ENCODE data around the gene TAC3.
A peak's percentile ranks its signal among the peaks of the same experiment; 100 is the strongest.
"Not testable (repeated sequence)": the region's sequence is repeated elsewhere in the genome, so short reads cannot be mapped to it uniquely, and the experiment has no call there.

TAC3 gene

GRCh38 chr12:57031789-57032188 lies 15.5 kb upstream of the TAC3 start:
- no peak for DNase-seq

DNA sequence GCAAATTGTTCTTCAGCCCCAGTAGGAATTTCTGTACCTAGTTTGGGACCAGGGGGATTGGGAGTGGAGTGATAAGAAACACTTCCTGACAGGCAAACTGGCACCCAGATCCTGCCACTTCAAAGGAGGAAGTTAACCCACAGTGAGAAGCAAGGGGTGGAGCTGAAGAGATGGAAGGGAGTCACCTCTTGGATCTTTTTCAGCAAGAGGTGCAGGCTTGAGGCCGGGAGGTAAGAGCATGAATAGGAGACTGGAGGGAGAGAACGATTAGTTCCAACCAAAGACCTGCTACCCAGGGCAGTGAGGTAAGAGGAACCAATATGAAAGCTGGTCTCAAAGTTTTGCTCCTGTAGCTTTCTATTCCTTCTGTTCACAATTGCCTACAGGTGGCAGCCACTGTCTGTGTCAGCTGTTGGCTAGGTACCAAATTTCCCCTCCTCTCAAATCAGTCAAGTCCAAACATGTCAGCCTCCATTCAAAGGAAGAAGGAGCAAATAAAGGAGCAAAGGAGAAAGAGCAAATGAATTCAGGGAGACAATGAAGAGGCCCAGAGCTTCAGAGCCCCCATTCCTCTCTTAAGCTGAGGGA lies 14.9 kb upstream of the TAC3 start:
- no peak for DNase-seq

GRCh38 chr12:57029457-57029856 lies 13.1 kb upstream of the TAC3 start:
- DNase-seq = no peak

DNA sequence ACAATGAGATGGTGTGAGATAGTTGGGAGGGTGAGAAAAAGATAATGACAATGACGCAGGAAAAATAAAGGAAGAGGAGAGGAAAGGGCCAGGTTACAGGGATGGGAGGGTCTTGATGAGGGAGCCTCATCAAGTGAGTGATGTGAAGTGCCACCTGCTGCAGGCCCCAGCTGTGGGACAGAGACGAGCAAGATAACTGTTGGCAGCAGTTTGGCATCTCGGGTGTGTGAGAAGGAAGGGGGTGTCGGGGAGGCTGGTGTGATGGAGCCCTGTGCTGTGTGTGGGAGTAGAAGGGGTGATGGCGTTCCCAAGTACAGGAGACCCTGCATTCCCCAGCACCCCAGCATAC lies 11.4 kb upstream of the TAC3 start:
- DNase-seq = no peak

DNA sequence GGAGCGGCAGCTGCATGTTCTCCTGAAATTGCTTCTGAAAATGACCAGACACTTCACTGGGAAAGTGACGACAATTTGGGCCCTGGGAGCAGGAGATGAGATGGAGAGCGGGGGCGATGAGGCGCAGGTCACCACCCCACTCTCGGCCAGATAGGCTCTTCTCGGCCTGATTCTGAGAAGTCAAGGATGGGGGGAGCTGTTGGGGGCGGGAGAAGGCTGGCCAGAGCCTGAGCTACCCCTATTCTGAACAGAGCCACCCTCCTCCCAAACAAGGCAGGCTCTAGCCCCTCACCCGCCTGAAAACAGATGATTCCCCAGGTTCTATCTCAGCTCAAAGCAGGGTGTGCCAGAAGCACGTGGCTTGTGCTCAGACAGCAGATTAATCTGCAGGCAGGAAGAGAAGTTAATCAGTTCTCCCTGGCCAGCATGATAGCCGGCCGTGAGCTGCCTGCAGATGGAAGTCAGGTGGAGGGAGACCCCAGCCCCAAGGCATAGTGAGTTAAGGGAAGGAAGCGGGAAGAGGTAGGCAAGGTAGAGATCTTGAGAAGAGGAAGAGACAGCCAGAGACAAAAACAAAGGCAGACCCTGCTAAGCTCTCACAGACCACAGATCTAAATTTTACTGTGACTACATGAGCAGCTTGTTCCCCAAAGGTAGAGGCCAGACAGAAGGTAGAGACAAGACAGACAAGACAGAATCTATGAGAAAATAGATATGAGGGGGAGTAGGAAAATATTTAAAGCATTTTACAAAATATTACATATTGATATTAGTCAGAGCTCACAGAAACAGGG lies 10.9 kb upstream of the TAC3 start:
- peak in 1 of 2 experiments; percentile 23 for DNase-seq

DNA sequence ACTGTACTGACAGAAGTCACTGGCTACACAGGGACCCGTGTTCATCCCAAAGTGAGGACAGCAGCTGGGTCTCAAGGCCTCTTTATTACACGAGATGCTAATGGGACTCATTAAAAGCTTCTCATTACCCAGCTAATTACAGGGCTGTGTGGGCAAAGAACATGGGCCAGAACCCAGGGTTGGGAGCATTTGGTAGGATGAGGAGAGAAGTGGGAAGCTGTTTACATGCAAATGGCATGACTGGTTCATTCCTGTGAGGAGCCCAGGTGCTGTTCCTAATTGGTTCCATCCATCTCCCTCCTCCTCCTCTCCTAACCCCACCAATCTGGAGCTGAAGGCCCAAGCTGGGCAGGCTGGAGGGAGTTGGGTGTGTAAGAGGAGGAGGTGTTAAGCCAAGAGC lies 8.9 kb upstream of the TAC3 start:
- no peak for DNase-seq

DNA sequence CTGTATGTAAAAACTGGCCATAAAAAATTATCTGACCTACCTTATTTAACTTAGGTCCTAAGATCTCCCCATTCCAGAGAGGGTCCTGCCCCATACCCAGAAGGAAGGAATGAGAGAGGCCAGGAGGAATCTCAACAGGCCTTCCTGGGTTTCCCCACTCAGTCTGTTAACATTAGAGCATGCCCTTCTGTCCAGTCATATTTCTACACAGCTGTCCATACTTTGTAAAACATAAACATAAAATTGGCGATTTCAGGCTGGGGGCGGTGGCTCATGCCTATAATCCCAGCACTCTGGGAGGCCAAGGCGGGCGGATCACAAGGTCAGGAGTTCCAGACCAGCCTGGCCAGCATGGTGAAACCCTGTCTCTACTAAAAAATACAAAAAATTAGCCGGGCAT lies 6.0 kb upstream of the TAC3 start:
- DNase-seq = not testable (repeated sequence)

DNA sequence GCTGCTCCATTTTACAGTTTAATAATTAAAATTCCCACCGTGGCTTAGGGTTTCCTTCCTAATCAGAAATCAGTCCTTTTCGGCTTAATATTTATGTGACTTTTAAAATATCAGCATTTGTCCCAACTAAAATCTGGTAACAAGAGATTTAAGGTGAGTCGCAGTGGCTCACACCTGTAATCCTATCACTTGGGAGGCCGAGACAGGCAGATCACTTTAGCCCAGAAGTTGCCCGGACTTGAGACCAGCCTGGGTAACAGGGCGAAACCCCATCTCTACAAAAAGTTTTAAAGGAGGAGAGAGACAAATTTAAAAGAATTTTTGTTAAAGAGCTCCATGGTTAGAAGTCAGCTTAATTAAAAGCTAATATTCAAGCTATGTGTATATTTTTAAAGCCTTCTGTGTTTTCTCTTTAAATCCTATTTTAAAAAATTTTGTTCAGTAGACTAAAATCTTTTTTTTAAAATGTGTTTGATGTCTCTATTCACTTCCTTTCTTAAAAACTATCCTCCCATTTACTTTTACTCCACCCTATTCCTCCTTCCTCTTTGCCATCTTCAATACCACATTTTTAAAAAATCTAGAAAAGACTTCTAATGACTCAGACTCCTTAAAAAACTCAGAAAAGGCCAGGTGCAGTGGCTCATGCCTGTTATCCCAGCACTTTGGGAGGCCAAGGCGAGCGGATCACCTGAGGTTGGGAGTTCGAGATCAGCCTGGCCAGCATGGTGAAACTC lies 3.8 kb upstream of the TAC3 start:
- no peak for DNase-seq

- no peak for DNase-seq
These were observed 2.6 kb upstream of the TAC3 start for GRCh38 chr12:57018906-57019305.

GRCh38 chr12:57018353-57018752 lies 2.0 kb upstream of the TAC3 start:
- not testable (repeated sequence) for DNase-seq

DNA sequence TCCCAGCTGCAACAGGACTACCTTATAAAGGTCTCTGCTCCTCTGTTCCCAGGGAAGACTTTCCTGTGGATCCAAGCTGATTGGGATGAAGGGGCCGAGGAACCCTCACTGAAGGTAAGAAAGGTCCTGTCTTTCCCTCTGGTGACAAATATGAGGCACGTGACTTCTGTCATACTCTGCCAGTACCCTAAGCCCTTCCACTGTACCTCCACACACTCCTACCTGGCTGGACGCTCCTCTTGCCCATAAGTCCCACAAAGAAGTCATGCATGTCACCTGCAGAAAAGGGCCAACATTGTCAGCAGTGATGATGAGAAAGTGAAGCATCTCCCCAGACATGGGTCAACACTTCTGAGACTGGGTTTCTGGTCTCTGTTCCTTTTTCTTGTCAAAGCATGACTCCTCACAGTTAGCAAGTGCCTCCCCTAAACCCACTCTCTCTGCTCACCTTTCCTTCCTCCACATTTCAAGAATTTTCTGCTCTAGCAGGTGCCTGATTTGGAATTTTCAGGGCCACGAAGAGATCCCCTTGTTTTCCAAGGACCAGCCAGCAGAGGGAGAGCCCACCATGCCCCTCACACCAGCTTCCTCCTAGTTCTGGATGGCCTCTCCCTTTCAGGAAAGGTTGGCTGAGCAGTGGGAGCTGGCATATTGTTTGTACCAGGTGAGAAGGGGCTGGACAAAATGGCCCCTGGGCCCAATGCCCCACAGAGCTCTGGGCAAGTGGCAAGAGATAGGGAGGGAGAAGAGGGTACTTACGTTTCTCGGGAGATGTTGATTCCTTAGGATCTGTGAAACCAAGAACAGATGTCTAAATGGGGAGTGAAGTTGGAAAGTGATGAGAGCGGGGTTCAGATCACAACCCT lies 3.5 kb downstream of the TAC3 start:
- no peak for DNase-seq

- DNase-seq = peak; percentile 21 to 23
These were observed 4.6 kb downstream of the TAC3 start for GRCh38 chr12:57011438-57012424.

GRCh38 chr12:57010627-57011247 lies 5.6 kb downstream of the TAC3 start:
- DNase-seq = no peak

DNA sequence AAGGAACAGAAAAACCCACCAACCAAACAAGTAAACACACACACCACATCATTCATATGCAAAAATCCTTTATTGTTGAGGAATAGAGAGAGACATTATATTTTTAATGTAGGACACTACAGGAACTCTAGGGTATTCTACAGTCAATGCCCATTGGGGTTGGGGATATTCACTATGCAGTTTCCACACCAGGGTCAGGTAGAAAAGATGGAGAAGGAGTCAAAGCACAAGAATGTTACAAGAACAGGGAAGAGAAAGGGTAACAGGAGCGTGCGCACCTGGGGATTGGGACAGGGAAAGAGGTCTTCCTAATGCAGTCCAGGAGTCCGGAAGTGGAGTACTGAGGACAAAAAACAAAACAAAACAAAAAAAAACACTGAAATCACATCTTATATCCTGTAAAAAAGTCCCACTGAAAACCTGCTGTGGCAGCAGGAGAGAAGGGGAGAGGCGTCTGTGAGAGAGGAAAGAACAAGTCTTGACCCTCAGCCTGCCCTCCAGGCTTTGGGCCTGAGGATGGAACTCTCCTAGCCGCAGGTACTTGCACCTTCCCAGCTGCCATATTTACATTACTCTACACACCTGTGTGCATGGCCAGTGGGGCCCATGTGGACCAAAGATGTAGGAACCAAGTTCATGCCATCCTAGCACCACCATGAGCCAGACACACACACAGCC lies 6.2 kb downstream of the TAC3 start:
- DNase-seq = no peak

GRCh38 chr12:57008178-57008577 lies 8.2 kb downstream of the TAC3 start:
- no peak for DNase-seq

- peak; percentile 25 to 44 for DNase-seq
These were observed 9.4 kb downstream of the TAC3 start for GRCh38 chr12:57006809-57007475.

DNA sequence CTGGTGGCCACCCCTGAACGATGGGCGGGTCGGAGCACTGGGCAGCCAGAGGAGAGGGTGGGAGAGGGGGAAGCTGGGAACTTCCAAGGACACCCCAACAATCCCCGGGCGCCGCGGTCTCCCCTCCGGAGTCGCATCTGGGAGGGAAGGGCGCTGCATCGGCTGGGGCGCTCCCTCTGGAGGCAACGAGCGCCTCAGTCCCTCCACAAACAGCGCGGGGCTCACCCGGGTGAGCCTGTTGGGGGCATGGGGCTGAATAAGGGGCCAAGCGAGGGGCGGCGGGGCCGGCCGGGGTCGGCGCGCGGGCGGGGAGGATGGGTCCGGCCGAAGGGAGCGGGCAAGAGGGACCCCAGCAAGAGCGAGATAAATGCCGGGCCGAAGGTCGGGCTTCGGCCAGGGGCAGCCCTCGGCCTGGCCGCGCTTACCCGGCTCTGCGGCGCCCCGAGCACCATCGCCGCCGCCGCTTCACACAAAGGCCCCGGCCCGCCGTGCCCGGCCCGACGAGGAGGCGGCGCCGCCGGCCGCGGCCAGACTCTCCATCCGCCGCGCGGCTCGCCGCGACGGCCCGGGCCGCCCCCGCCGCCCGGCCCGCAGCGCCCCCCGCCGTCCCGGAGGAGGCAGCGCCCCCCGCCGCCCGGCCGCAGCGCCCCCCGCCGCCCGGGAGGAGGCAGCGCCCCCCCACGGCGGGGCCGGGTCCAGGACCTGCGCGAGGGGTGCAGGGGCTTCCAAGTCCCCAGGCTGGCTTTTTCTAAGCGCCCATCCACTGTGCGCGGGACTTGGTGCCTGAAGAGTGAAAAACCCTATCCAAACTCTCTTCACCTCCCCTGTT lies 10.1 kb downstream of the TAC3 start, which contains the start of gene ZBTB39:
Gene ZBTB39 (minus strand): TSS at position 567 of the 829 bp plus-strand sequence. CDS start 1,629 bp downstream, outside the sequence.
- peak; percentile 63 to 66 for DNase-seq

- DNase-seq = no peak
These were observed 11.7 kb downstream of the TAC3 start for GRCh38 chr12:57004651-57005050.

DNA sequence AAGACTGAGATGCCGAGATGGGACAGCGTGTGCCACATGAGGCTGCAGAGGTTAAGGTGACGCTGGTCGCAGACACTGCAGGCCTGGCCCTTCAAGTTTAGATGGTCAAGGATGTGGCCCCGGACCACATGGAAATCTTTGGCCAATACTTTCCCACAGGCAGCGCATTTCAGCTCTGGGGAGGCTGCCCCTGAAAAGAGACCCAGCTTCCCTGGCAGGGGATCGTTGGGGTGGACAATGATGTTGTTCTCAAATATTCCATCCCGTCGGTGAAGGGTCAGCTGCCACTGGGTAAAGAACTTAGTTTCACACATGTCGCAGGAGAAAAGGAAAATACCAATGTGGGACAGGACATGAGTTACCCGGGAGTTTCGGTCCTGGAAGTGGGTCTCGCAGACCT lies 12.9 kb downstream of the TAC3 start:
- DNase-seq = no peak
